ENCODE results near the gene FIGNL2.

GRCh38 chr12:51897181-51897580, 48.7 kb upstream of the FIGNL2 start:
- TF ChIP-seq CTCF (IDR thresholded peaks at IDR 0.05) (no peak), POLR2A (IDR thresholded peaks at IDR 0.05) (no peak), POLR2AphosphoS5 (IDR thresholded peaks at IDR 0.05) (no peak)

Data from breast epithelium (tissue), 3 donors.